C4-2B (cell line): ENCODE results near the gene CBLN3.

Source experiments
- ZFX ChIP-seq: fragments of 450-650 bp; IDR thresholded peaks from 2 replicates; pipeline ENCODE4 v1.6.1; 2017
- TF ChIP-seq, protein P1 (sequence below): fragments of 450-650 bp; conservative IDR thresholded peaks from 2 replicates; pipeline ENCODE4 v1.5.1; 2017; ENCODE audit warnings: mild to moderate bottlenecking

DNA sequence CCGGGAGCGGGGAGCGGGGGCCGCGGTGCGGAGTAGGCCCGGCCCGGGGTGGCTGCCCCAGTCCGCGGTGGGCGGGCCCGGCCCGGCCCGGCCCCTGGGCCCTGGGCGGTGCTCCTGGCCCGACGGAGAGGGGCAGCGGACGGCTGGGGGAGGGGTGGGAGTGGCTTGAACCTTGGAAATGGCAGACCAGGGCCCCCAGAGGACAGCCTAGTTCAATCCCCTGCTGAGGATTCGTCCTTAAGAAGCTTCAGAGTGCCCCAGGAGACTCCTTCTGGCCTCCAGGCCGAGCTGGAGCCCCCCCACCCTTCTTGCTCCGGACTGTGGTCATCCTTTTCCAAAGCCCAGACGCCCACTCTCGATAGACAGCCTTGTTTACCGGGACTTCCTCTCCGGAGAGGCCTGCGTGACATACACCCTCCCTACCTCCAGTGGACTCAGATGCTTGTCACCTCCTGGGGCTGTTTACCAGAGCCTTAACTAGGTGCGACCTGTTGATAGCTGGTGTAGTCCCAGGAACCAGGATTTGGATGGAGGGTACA lies 744 bp upstream of the CBLN3 start:
- TF ChIP-seq, protein P1, sequence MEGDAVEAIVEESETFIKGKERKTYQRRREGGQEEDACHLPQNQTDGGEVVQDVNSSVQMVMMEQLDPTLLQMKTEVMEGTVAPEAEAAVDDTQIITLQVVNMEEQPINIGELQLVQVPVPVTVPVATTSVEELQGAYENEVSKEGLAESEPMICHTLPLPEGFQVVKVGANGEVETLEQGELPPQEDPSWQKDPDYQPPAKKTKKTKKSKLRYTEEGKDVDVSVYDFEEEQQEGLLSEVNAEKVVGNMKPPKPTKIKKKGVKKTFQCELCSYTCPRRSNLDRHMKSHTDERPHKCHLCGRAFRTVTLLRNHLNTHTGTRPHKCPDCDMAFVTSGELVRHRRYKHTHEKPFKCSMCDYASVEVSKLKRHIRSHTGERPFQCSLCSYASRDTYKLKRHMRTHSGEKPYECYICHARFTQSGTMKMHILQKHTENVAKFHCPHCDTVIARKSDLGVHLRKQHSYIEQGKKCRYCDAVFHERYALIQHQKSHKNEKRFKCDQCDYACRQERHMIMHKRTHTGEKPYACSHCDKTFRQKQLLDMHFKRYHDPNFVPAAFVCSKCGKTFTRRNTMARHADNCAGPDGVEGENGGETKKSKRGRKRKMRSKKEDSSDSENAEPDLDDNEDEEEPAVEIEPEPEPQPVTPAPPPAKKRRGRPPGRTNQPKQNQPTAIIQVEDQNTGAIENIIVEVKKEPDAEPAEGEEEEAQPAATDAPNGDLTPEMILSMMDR, result no peak
- TF ChIP-seq ZFX, result peak; percentile 44
